Duodenal mucosa (tissue), 2 donors: ENCODE results near the gene C11orf24.

ENCODE experiments used
- H3K27ac ChIP-seq: one replicate; pipeline ENCODE4 v1.7.0; 2013; ENCODE audit warnings: low read depth, low read length
- H3K27me3 ChIP-seq, 2 donors: one replicate each; pipeline ENCODE4 v1.7.0; 2013; ENCODE audit warnings: low read length in 2 of 2, control low read depth in 1 of 2; ENCODE audit not compliant: insufficient read depth in 2 of 2, control insufficient read depth in 1 of 2
- H3K36me3 ChIP-seq, 2 donors: one replicate each; pipeline ENCODE4 v1.7.0; 2013; ENCODE audit warnings: low read length in 2 of 2, control low read depth in 1 of 2; ENCODE audit not compliant: insufficient read depth in 2 of 2, control insufficient read depth in 1 of 2
- H3K4me1 ChIP-seq, 2 donors: one replicate each; pipeline ENCODE4 v1.7.0; 2013; ENCODE audit warnings: low read length in 2 of 2, control low read depth in 1 of 2; ENCODE audit not compliant: insufficient read depth in 2 of 2, control insufficient read depth in 1 of 2
- H3K4me3 ChIP-seq, 2 donors: one replicate each; pipeline ENCODE4 v1.7.0; 2013; ENCODE audit warnings: low read length in 2 of 2, low read depth in 1 of 2
- H3K9ac ChIP-seq, 2 donors: one replicate each; pipeline ENCODE4 v1.7.0; 2013; ENCODE audit warnings: low read length in 2 of 2, low read depth in 1 of 2
- H3K9me3 ChIP-seq, 2 donors: one replicate each; pipeline ENCODE4 v1.7.0; 2013; ENCODE audit warnings: low read length in 2 of 2, control low read depth in 1 of 2; ENCODE audit not compliant: control insufficient read depth in 1 of 2

The C11orf24 gene

DNA sequence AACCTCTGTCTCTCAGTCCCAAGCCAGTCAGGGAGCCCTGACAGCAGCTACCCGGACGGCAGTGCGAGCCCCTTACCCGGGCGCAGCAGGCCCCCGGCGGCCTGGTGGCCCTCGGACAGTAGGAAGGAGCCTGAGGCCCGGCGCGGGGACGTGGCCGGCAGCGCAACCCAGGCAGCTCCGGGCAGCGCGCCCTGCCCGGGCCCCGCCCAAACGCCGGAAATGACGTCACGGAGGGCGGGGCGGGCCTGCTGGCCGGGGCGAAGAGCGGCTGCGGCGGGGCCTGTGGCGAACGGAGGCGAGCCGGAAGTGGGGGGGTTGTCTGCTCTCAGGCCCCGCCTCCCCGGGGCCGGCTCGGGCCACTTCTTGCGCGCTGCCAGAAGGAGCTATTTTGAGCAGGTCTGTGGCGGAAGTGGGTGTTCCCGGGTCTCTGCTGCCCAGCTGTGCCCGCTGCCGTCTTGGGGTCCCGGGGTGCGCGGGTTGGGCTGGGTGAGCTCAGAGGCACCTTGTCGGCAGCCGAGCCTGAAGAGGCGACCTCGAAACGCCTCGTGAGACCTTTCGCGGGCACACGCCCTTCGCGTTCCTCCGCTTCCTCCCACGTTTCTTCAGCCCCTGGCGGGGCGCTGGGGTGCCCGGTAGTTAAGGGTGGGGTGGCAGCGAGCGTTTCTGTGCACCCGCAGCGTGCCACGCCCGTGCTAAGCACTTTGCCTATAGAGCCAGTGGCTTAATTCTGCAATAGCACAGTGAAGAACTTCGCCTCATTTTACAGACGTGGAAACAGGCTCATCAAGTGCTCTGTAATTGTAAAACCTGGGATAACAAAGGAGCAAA is at the start of gene C11orf24:
Gene C11orf24, minus strand, starts transcription at position 193 of the 828 bp plus-strand sequence. CDS start 8,206 bp downstream, outside the sequence.
- peak within 1 kb of the TSS; percentile 96 for H3K9ac ChIP-seq
- H3K27me3 ChIP-seq, result no peaks in the 10 kb centered on the region
- peak within 1 kb of the TSS; percentile 96 for H3K27ac ChIP-seq
- H3K4me3 ChIP-seq, result peak within 1 kb of the TSS; percentile 76 to 89
- H3K4me1 ChIP-seq, result peaks cover 32 to 34% of the 10 kb centered on the region in 2 donors
- peaks cover 12 to 17% of the 10 kb centered on the region in 2 donors for H3K36me3 ChIP-seq
- no peaks in the 10 kb centered on the region for H3K9me3 ChIP-seq

DNA sequence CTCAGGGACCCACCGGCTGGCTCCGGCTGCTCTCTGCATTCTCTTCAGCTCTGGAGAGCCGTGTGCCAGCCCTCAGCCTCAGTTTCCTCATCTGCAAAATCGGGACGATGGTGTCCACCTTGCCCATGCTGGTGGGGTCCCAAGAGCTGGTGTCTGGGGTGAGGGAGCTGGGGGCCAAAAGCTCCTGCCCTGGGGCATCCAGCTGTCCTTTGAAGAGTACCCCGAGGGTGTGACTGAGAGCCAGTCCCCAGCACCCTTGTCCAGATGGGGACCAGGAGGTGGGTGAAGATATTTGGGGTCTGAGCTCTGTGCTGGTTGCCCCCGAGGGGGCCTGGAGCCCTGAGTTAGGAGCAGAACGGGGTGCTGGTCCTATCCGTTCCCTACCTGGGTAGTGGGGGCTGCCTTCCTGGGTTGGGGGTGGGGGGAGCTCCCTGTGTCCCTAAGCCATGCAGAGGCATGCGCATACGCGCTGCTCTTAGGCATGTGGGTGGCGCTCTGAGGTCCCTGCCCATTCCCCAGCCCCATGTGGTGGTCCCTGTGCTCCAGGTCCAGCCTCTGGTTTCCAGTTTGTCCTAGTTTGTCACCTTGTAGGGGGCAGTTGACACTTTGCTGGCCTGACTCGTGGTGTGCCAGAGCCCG is 45.5 kb upstream of the C11orf24 start:
- Histone ChIP-seq H3K9ac (peak overlapping the region; percentile 0 to 2), H3K27me3 (no peaks in the 10 kb centered on the region)

DNA sequence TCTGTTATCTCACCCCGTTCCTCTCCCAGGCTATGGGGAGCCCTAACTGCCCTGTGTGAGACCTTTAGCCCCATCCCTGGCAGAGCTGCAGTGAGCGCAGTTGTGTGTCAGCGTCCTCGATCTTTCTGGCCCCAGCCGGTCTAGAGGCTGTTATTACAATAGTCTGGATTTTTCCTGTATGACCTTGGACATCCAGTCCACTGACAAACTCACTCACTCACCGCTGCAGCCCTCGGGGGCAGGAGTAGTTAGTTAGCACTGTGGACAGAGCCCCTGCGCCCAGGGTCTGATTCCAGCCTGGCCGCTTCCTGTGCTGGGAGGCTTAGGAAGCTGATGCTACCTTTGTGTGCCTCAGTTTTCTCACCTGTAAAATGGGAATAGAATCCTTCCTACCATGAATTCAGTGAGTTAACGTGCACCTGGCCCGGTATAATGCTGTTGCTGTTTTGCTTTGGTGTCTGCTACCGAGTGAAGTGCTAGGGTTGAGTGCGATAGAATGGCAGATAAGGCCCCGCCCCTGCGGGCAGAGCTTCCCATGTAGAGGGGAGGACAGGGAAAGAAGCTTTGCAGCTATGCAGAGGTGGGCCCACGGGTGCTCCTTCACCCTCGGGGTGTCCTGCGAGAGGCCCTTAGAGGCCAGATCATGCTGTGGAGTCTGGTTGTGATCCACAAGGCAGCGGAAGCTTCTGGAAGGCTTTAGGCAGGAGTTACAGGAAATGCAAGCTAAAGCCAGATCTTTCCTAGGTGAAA is 43.6 kb upstream of the C11orf24 start:
- no peaks in the 10 kb centered on the region for H3K9me3 ChIP-seq
- no peaks in the 10 kb centered on the region for H3K27me3 ChIP-seq
- peak overlapping the region; percentile 85 for H3K4me3 ChIP-seq
- no peaks in the 10 kb centered on the region for H3K36me3 ChIP-seq
- H3K9ac ChIP-seq, result peak overlapping the region; percentile 81 to 84
- H3K27ac ChIP-seq, result peak overlapping the region; percentile 70
- peaks cover 15 to 46% of the 10 kb centered on the region in 2 donors for H3K4me1 ChIP-seq

More for the DNA sequence above, 45.5 kb upstream of the C11orf24 start:
- Histone ChIP-seq H3K36me3 (no peaks in the 10 kb centered on the region), H3K4me1 (peaks cover 33 to 46% of the 10 kb centered on the region in 2 donors), H3K4me3 (peak overlapping the region in 1 of 2 donors; percentile 21), H3K9me3 (no peaks in the 10 kb centered on the region), H3K27ac (no peak overlapping the region)

DNA sequence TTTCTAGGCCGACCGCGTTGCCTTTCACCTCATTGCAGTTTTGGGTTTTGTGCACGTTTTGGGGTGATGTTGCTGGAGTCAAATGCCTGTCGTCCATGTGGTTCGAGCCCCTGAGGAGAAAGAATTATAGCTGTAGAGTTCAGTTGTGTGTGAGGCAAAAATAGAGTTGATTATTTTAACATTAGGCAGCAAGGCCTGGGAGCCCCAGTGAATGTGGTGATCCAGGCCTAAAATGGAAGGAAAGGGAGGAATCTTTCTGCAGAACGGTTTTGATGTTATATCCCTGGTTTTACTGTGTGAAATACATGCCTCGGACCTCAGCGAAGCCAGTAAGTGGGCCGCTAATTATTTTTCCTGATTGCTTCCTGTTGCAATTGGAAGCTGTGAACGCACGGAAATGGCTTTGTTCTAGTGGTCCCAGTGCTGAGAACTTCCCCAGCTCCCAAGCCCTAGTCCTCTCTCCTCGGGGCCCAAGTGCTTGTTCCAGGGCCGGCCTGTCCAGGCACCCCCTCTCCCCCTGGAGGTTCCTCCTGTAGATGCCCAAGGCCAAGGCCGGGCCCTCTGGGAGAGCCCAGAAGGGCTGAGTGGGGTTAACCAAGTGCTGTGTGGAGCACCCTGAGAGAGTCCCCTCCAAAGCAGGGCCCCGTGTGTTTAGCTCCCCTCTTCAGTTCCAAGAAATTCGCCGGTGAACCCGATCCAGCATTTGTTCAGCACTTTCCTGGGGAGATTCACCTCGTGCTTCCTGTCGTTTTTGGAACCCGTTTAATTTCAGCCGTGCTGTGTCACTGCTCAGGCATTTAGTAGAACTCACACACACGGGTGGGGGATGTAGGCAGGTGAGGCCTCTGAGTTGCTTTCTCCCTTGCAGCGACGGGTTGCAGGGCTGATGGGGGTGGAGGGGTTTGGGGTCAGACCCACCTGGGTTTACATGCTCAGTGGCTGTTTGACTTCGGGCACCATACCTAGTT is 42.7 kb upstream of the C11orf24 start:
- Histone ChIP-seq H3K27ac (peak overlapping the region; percentile 70), H3K4me1 (peaks cover 15 to 41% of the 10 kb centered on the region in 2 donors), H3K27me3 (no peaks in the 10 kb centered on the region), H3K4me3 (peak overlapping the region; percentile 85), H3K9me3 (no peaks in the 10 kb centered on the region), H3K9ac (peak overlapping the region; percentile 81 to 84), H3K36me3 (no peaks in the 10 kb centered on the region)

DNA sequence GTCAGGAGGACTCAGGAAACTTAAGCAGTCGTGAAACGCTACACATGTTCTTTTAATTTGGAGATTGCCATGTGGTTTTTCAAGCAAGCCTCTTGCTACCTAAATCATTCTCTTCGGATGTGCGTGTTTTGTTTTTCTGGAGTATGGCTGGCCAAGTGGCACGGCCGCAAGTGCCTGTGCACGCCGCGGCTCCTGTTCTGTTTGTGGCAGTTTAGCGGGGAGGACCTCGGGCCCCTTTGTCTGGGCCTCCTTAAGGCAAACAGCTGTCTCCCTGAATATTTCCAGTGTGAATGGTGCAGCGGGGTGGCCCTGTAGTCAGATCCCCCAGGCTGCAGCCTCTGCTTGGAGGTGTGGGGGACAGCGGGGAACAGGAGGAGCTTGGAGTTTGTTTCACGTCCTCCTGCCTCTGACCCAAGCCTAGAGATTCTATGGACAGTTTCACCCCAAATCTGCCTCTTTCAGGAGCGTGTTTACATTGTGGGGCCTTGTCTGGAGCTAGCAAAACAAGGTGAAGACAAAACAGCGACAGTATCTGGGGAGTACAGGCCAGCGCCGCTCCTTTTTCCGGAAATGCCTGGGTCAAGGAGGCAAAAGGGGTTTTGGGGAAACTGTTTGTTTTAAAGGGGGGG is 41.9 kb upstream of the C11orf24 start:
- Histone ChIP-seq H3K9me3 (no peaks in the 10 kb centered on the region), H3K4me3 (peak overlapping the region; percentile 85), H3K4me1 (peaks cover 15 to 40% of the 10 kb centered on the region in 2 donors), H3K36me3 (no peaks in the 10 kb centered on the region), H3K27me3 (no peaks in the 10 kb centered on the region), H3K27ac (peak overlapping the region; percentile 70), H3K9ac (peak overlapping the region; percentile 81 to 84)

DNA sequence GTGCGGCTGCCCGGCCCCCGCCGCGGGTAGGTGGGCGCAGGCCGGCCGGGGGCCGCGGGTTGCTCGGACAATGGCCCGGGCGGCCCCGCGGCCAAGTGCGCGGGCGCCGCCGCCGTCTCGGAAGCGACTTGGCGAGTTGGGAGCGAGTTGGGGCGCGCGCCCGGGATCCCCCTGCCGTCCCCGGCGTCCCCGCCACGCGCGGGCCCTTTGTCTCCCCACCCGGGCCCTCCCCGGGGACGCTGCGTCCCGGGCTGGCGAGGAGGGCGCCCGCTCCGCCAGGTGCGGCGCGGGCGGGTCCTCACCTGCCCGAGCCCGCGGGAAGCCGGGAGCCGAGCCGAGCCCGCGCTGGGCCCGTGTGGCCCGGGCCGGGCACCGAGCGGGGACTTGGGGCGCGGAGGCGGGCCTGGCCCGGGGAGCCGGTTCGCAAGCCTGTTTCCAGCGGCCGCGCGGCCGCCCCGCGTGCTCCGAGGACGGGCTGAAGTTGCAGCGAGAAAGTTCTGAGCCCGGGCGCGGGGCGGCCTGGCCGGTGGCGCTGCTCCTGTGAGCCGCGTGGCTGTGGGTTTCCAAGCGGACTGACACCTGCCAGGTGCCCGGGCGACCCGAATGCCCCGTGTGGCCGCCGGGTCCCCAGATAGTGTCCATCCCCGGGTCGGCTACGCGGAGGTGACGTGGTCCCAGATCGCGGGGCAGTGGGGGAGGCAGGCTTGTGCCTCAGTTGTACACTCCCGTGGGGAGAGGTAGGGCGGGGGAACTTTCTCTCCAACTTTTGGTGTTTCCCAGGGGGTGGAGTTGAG is 41.2 kb upstream of the C11orf24 start:
- peak overlapping the region; percentile 81 to 84 for H3K9ac ChIP-seq
- no peaks in the 10 kb centered on the region for H3K27me3 ChIP-seq
- peaks cover 15 to 40% of the 10 kb centered on the region in 2 donors for H3K4me1 ChIP-seq
- H3K4me3 ChIP-seq, result peak overlapping the region; percentile 85
- H3K9me3 ChIP-seq, result no peaks in the 10 kb centered on the region
- peak overlapping the region; percentile 70 for H3K27ac ChIP-seq
- H3K36me3 ChIP-seq, result no peaks in the 10 kb centered on the region

DNA sequence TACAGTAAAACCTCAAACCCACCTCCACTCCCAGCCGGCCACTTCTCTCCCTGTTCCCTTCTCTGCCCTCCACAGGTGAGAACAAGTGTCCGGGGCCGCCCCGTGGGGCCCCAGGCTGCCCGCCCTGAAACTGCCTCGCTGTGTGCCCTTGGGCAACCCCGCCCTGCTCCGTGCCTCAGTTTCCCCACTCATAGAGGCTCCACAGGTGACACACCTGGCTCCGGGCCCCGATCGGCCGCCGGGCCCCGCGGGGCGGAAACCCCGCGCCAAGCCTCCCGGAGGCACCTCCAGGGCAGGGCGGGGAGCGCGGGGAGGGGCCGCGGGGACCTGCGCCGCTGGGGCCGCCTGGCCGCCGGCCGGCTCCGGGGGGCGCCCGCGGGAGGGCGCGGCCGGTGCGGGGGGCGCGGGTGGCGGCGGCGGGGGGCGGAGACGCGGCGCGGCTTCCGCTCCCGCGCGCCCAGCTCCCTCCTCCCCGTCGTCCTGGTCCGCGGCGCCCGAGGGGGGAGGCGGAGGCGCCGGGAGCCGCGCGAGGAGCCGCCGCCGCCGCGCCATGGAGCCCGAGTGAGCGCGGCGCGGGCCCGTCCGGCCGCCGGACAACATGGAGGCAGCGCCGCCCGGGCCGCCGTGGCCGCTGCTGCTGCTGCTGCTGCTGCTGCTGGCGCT is 40.5 kb upstream of the C11orf24 start, which contains the start of gene LRP5:
Gene LRP5, plus strand, starts transcription at position 475 of the 663 bp plus-strand sequence. Its CDS starts 124 bp downstream, at position 599.
- H3K4me1 ChIP-seq, result peaks cover 11 to 39% of the 10 kb centered on the region in 2 donors
- no peaks in the 10 kb centered on the region for H3K36me3 ChIP-seq
- H3K9me3 ChIP-seq, result no peaks in the 10 kb centered on the region
- H3K4me3 ChIP-seq, result peak within 1 kb of the TSS; percentile 85
- H3K27me3 ChIP-seq, result no peaks in the 10 kb centered on the region
- H3K9ac ChIP-seq, result peak within 1 kb of the TSS; percentile 81 to 84
- H3K27ac ChIP-seq, result peak within 1 kb of the TSS; percentile 70
